A673 (cell line): ENCODE measurements around the gene CCDC88C.

Experiments
- CTCF ChIP-seq: fragments of 300-800, 200-600 bp; sonication (generic); conservative IDR thresholded peaks from 2 replicates; pipeline ENCODE4 v1.5.1; 2017; ENCODE audit warnings: low read depth, mild to moderate bottlenecking, antibody characterized with exemption, low read length, moderate library complexity, mixed read lengths
- EZH2 ChIP-seq: fragments of 200-600 bp; sonication (generic); IDR thresholded peaks from 2 replicates; pipeline ENCODE4 v1.6.1; 2017; ENCODE audit warnings: borderline replicate concordance, low read depth, mild to moderate bottlenecking, mixed read lengths, antibody characterized with exemption, low read length; ENCODE audit not compliant: poor library complexity, severe bottlenecking

DNA sequence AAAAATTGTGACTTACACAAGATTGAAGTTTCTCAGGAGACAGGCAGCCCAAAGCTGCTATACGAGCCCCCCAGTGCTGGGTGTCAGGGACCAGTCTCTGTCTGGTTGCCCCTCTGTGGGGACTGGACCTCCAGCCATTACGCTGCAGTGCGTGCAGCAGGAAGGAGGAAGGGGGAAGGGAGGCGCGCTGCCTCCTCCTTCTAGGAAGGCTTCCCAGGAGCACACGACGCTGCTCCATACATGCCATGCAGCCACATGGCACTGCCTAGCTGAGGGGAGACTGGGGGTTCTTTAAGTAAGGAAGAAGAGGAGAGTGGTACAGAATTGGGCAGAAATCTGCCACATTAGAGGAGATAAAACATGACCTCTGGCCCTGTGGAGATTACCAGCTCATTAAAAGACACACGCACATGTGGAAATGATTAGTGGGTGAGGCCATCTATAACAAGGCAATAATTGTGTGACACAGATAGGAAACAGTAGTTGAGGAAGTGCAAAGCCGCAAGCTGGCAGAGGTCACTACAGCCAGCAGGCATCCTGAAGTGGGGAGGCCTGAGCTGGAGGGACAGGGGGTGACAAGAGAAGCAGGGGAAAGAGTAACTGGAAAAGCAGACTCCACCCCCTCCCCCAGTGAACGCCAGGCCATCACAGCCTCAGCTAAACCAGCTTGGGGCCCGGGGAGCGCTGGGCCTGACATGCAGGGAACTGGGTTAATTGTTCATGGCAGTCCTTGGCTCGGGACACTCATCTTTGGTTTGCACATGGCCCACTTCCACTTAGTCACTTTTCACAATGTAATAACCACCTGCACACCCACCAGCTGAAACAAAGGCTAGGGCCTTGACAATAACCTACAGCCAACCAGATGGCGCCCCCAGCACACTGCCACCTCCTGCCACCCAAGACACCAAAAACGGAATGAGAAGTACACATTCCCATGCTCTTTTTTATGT is 39.6 kb downstream of the CCDC88C start:
- no peak for TF ChIP-seq CTCF
- TF ChIP-seq EZH2 = no peak
